Retina (tissue), 1 donor: ENCODE results near the gene LARGE2.

ENCODE experiments used
- DNase-seq: peaks from one replicate; pipeline ENCODE4 v3.0.0-alpha.2; 2016

LARGE2 gene

GRCh38 chr11:45922425-45923082, at the start of gene LARGE2:
TSS of gene LARGE2 (plus strand) at chr11:45922656. CDS start at chr11:45922883, 227 bp downstream.
- no peak for DNase-seq

- DNase-seq, result no peak
Measured at GRCh38 chr11:45876401-45876800, 46.1 kb upstream of the LARGE2 start.

- DNase-seq, result no peak
Measured at GRCh38 chr11:45877221-45877620, 45.2 kb upstream of the LARGE2 start.

- DNase-seq, result no peak
Measured at GRCh38 chr11:45877845-45878244, 44.6 kb upstream of the LARGE2 start.

- no peak for DNase-seq
Measured at GRCh38 chr11:45879803-45880686, 42.4 kb upstream of the LARGE2 start.

- DNase-seq, result no peak
Measured at GRCh38 chr11:45880772-45881570, 41.5 kb upstream of the LARGE2 start.

- no peak for DNase-seq
Measured at GRCh38 chr11:45881708-45882368, 40.6 kb upstream of the LARGE2 start.

GRCh38 chr11:45884596-45885185, 37.8 kb upstream of the LARGE2 start:
- no peak for DNase-seq

GRCh38 chr11:45885274-45885920, 37.1 kb upstream of the LARGE2 start, which contains the start of gene MAPK8IP1:
TSS of gene MAPK8IP1 (plus strand) at chr11:45885651. CDS start at chr11:45885821, 170 bp downstream.
- DNase-seq, result peak; percentile 68

GRCh38 chr11:45885921-45886721, 36.3 kb upstream of the LARGE2 start:
- peak; percentile 61 for DNase-seq

- DNase-seq, result no peak
Measured at GRCh38 chr11:45886816-45887520, 35.5 kb upstream of the LARGE2 start.

GRCh38 chr11:45887587-45887986, 34.9 kb upstream of the LARGE2 start:
- DNase-seq, result no peak

- no peak for DNase-seq
Measured at GRCh38 chr11:45889555-45889954, 32.9 kb upstream of the LARGE2 start.

GRCh38 chr11:45889966-45890365, 32.5 kb upstream of the LARGE2 start:
- no peak for DNase-seq

GRCh38 chr11:45890886-45891550, 31.4 kb upstream of the LARGE2 start:
- DNase-seq, result no peak

- DNase-seq, result no peak
Measured at GRCh38 chr11:45892856-45893255, 29.6 kb upstream of the LARGE2 start.

- DNase-seq, result no peak
Measured at GRCh38 chr11:45894555-45895247, 27.8 kb upstream of the LARGE2 start.

GRCh38 chr11:45895553-45896259, 26.8 kb upstream of the LARGE2 start:
- no peak for DNase-seq
